ENCODE results near the gene PDE4D.

- TF ChIP-seq REST (IDR thresholded peaks at IDR 0.05; ENCODE audit: insufficient read depth in 1 of 2, low read depth in 2 of 2, low read length in 2 of 2) (no peak), SIN3A (IDR thresholded peaks at IDR 0.05; ENCODE audit: borderline replicate concordance, insufficient read depth, low read length) (no peak), POLR2AphosphoS5 (IDR thresholded peaks at IDR 0.05; ENCODE audit: low read depth, low read length) (no peak)
These were observed 694.7 kb downstream of the PDE4D start for GRCh38 chr5:59198832-59199231.
